Measurements from ENCODE around the gene SLC5A5. TPM values are rescaled to one million over a fixed set of nuclear protein-coding genes. Genes with fewer than 3 reads are reported as not detected.
"Not testable (repeated sequence)": the region's sequence is repeated elsewhere in the genome, so short reads cannot be mapped to it uniquely, and the experiment has no call there.

SLC5A5 gene
- total and polyA plus RNA-seq, 3 experiments from 2014 or later, result 0.33 to 1.7 (median 1.2) TPM

- no peaks in the 10 kb centered on the region for H3K36me3 ChIP-seq (ENCODE audit: insufficient read depth, low read length)
- ChIA-PET POLR2A (no interaction called here), CTCF (interaction anchor here (1.7 kb wide), 1 partner anchor 49 kb away, joined by 4 read pairs; the partner anchor contains the start of gene RPL18A)
- H3K9me3 ChIP-seq (ENCODE audit: low read length), result no peaks in the 10 kb centered on the region
- no peaks in the 10 kb centered on the region for H3K4me1 Mint-ChIP-seq
- no peak overlapping the region for H3K27ac Mint-ChIP-seq
- no peak overlapping the region for H3K27ac ChIP-seq (ENCODE audit: low read depth, low read length)
- peaks cover 0 to 3% (median 0%) of the 10 kb centered on the region in 3 donors for H3K36me3 Mint-ChIP-seq
- H3K9me3 Mint-ChIP-seq, result peaks cover 0 to 12% (median 9%) of the 10 kb centered on the region in 5 donors
- H3K27me3 ChIP-seq (ENCODE audit: insufficient read depth, low read length, poor library complexity, severe bottlenecking), result no peaks in the 10 kb centered on the region
- no peak overlapping the region for H3K4me3 Mint-ChIP-seq
- H3K27me3 Mint-ChIP-seq, result peaks cover 17 to 20% of the 10 kb centered on the region in 2 donors
- H3K4me3 ChIP-seq (ENCODE audit: low read length), result no peak overlapping the region
- DNase-seq, result no peak
- no peaks in the 10 kb centered on the region for H3K4me1 ChIP-seq (ENCODE audit: insufficient read depth, low read length)
These were observed 36.5 kb downstream of the SLC5A5 start for GRCh38 chr19:17908244-17908643.

GRCh38 chr19:17909003-17909732, 37.4 kb downstream of the SLC5A5 start:
- Histone ChIP-seq H3K27ac (ENCODE audit: low read depth, low read length) (no peak overlapping the region), H3K9me3 (ENCODE audit: low read length) (no peaks in the 10 kb centered on the region), H3K4me3 (ENCODE audit: low read length) (no peak overlapping the region), H3K27me3 (ENCODE audit: insufficient read depth, low read length, poor library complexity, severe bottlenecking) (no peaks in the 10 kb centered on the region), H3K36me3 (ENCODE audit: insufficient read depth, low read length) (no peaks in the 10 kb centered on the region), H3K4me1 (ENCODE audit: insufficient read depth, low read length) (no peaks in the 10 kb centered on the region)
- ChIA-PET CTCF (interaction anchor here (0.9 to 1.7 kb wide), 2 partner anchors 23 to 50 kb away, joined by 3 to 4 read pairs; partner anchors contain the start of genes CCDC124 and RPL18A), POLR2A (no interaction called here)
- Mint-ChIP-seq H3K36me3 (peaks cover 0 to 3% (median 0%) of the 10 kb centered on the region in 3 donors), H3K4me3 (no peak overlapping the region), H3K4me1 (no peaks in the 10 kb centered on the region), H3K27ac (no peak overlapping the region), H3K9me3 (peaks cover 0 to 19% (median 11%) of the 10 kb centered on the region in 5 donors), H3K27me3 (peaks cover 13 to 16% of the 10 kb centered on the region in 2 donors)
- no peak for DNase-seq

GRCh38 chr19:17910791-17911360, 39.1 kb downstream of the SLC5A5 start:
- no peak overlapping the region for H3K27ac Mint-ChIP-seq
- Histone ChIP-seq H3K4me3 (ENCODE audit: low read length) (no peak overlapping the region), H3K36me3 (ENCODE audit: insufficient read depth, low read length) (no peaks in the 10 kb centered on the region), H3K27me3 (ENCODE audit: insufficient read depth, low read length, poor library complexity, severe bottlenecking) (no peaks in the 10 kb centered on the region), H3K9me3 (ENCODE audit: low read length) (no peaks in the 10 kb centered on the region), H3K4me1 (ENCODE audit: insufficient read depth, low read length) (no peaks in the 10 kb centered on the region), H3K27ac (ENCODE audit: low read depth, low read length) (no peak overlapping the region)
- peaks cover 0 to 19% (median 11%) of the 10 kb centered on the region in 5 donors for H3K9me3 Mint-ChIP-seq
- H3K4me3 Mint-ChIP-seq, result no peak overlapping the region
- CTCF ChIA-PET, result no interaction called here
- peaks cover 13 to 18% of the 10 kb centered on the region in 2 donors for H3K27me3 Mint-ChIP-seq
- no peaks in the 10 kb centered on the region for H3K4me1 Mint-ChIP-seq
- POLR2A ChIA-PET, result no interaction called here
- H3K36me3 Mint-ChIP-seq, result peaks cover 0 to 3% (median 0%) of the 10 kb centered on the region in 3 donors
- no peak for DNase-seq

GRCh38 chr19:17915940-17916593, 44.3 kb downstream of the SLC5A5 start:
- Mint-ChIP-seq H3K9me3 (peaks cover 0 to 8% (median 4%) of the 10 kb centered on the region in 5 donors), H3K4me3 (no peak overlapping the region), H3K36me3 (no peaks in the 10 kb centered on the region), H3K4me1 (no peaks in the 10 kb centered on the region), H3K27ac (no peak overlapping the region), H3K27me3 (peaks cover 10 to 13% of the 10 kb centered on the region in 2 donors)
- POLR2A ChIA-PET, result no interaction called here
- Histone ChIP-seq H3K9me3 (ENCODE audit: low read length) (no peaks in the 10 kb centered on the region), H3K4me3 (ENCODE audit: low read length) (no peak overlapping the region), H3K27me3 (ENCODE audit: insufficient read depth, low read length, poor library complexity, severe bottlenecking) (no peaks in the 10 kb centered on the region), H3K36me3 (ENCODE audit: insufficient read depth, low read length) (no peaks in the 10 kb centered on the region), H3K27ac (ENCODE audit: low read depth, low read length) (no peak overlapping the region), H3K4me1 (ENCODE audit: insufficient read depth, low read length) (no peaks in the 10 kb centered on the region)
- DNase-seq, result no peak
- CTCF ChIA-PET, result interaction anchor here (1.2 kb wide), 1 partner anchor 56 kb away, joined by 3 read pairs; the partner anchor contains the start of gene RPL18A

GRCh38 chr19:17918151-17918550, 46.4 kb downstream of the SLC5A5 start:
- H3K4me3 ChIP-seq (ENCODE audit: low read length); H3K27ac Mint-ChIP-seq; CTCF ChIA-PET; H3K27ac ChIP-seq (ENCODE audit: low read depth, low read length); H3K9me3 Mint-ChIP-seq; H3K27me3 ChIP-seq (ENCODE audit: insufficient read depth, low read length, poor library complexity, severe bottlenecking); H3K36me3 ChIP-seq (ENCODE audit: insufficient read depth, low read length); H3K4me3 Mint-ChIP-seq; H3K4me1 Mint-ChIP-seq; H3K36me3 Mint-ChIP-seq; H3K4me1 ChIP-seq (ENCODE audit: insufficient read depth, low read length); DNase-seq; H3K9me3 ChIP-seq (ENCODE audit: low read length); POLR2A ChIA-PET: not testable (repeated sequence)
- H3K27me3 Mint-ChIP-seq, result peaks cover 9 to 16% of the 10 kb centered on the region in 2 donors

- H3K9me3 ChIP-seq (ENCODE audit: low read length); H3K4me1 Mint-ChIP-seq; H3K36me3 Mint-ChIP-seq; DNase-seq; H3K27ac ChIP-seq (ENCODE audit: low read depth, low read length); H3K36me3 ChIP-seq (ENCODE audit: insufficient read depth, low read length); CTCF ChIA-PET; H3K9me3 Mint-ChIP-seq; H3K4me1 ChIP-seq (ENCODE audit: insufficient read depth, low read length); H3K4me3 ChIP-seq (ENCODE audit: low read length); H3K27ac Mint-ChIP-seq; H3K4me3 Mint-ChIP-seq; H3K27me3 ChIP-seq (ENCODE audit: insufficient read depth, low read length, poor library complexity, severe bottlenecking): not testable (repeated sequence)
- POLR2A ChIA-PET, result interaction anchor here (0.7 kb wide), 1 partner anchor 120 kb away, joined by 3 read pairs; no protein-coding TSS in a partner anchor
- H3K27me3 Mint-ChIP-seq, result peaks cover 6 to 12% of the 10 kb centered on the region in 2 donors
These were observed 47.4 kb downstream of the SLC5A5 start for GRCh38 chr19:17919122-17919521.

- Histone ChIP-seq H3K27ac (ENCODE audit: low read depth, low read length) (no peak overlapping the region), H3K4me1 (ENCODE audit: insufficient read depth, low read length) (no peaks in the 10 kb centered on the region), H3K4me3 (ENCODE audit: low read length) (no peak overlapping the region), H3K9me3 (ENCODE audit: low read length) (no peaks in the 10 kb centered on the region), H3K36me3 (ENCODE audit: insufficient read depth, low read length) (no peaks in the 10 kb centered on the region), H3K27me3 (ENCODE audit: insufficient read depth, low read length, poor library complexity, severe bottlenecking) (no peaks in the 10 kb centered on the region)
- Mint-ChIP-seq H3K9me3 (peaks cover 0 to 4% (median 0%) of the 10 kb centered on the region in 5 donors), H3K27me3 (peaks cover 3 to 12% of the 10 kb centered on the region in 2 donors), H3K27ac (peak overlapping the region in 1 of 8 donors; percentile 35), H3K4me1 (no peaks in the 10 kb centered on the region), H3K36me3 (no peaks in the 10 kb centered on the region), H3K4me3 (no peak overlapping the region)
- POLR2A ChIA-PET, result no interaction called here
- CTCF ChIA-PET, result interaction anchor here (1.3 kb wide), 1 partner anchor 12 kb away, joined by 3 read pairs; the partner anchor contains the start of gene CCDC124
- no peak for DNase-seq
These were observed 48.8 kb downstream of the SLC5A5 start for GRCh38 chr19:17920527-17920926.

GRCh38 chr19:17922138-17922537, 50.4 kb downstream of the SLC5A5 start:
- Mint-ChIP-seq H3K27ac (peak overlapping the region in 1 of 8 donors; percentile 29), H3K4me3 (no peak overlapping the region), H3K27me3 (peaks cover 8 to 18% of the 10 kb centered on the region in 2 donors), H3K36me3 (peaks cover 0 to 2% (median 0%) of the 10 kb centered on the region in 3 donors), H3K4me1 (no peaks in the 10 kb centered on the region), H3K9me3 (peaks cover 0 to 4% (median 0%) of the 10 kb centered on the region in 5 donors)
- Histone ChIP-seq H3K27ac (ENCODE audit: low read depth, low read length) (no peak overlapping the region), H3K4me1 (ENCODE audit: insufficient read depth, low read length) (no peaks in the 10 kb centered on the region), H3K4me3 (ENCODE audit: low read length) (no peak overlapping the region), H3K9me3 (ENCODE audit: low read length) (no peaks in the 10 kb centered on the region), H3K27me3 (ENCODE audit: insufficient read depth, low read length, poor library complexity, severe bottlenecking) (no peaks in the 10 kb centered on the region), H3K36me3 (ENCODE audit: insufficient read depth, low read length) (no peaks in the 10 kb centered on the region)
- DNase-seq, result no peak
- ChIA-PET POLR2A (no interaction called here), CTCF (interaction anchor here (1.9 kb wide), 1 partner anchor 10 kb away, joined by 3 read pairs; the partner anchor contains the start of gene CCDC124)

Data from CD8-positive, alpha-beta memory T cell (primary cell).